GM12872 (cell line): ENCODE data around the gene HSPA13.

Source experiments
- CTCF ChIP-seq: IDR thresholded peaks from 3 replicates; pipeline ENCODE4 v1.5.1; 2011; ENCODE audit warnings: low read depth, mild to moderate bottlenecking, low read length, moderate library complexity; ENCODE audit not compliant: insufficient read depth

The HSPA13 gene

GRCh38 chr21:14388282-14388681 lies 5.3 kb upstream of the HSPA13 start:
- TF ChIP-seq CTCF = no peak

- TF ChIP-seq CTCF = no peak
Observed at GRCh38 chr21:14384453-14384852, 1.5 kb upstream of the HSPA13 start.

GRCh38 chr21:14383596-14384180 lies 742 bp upstream of the HSPA13 start:
- no peak for TF ChIP-seq CTCF

- no peak for TF ChIP-seq CTCF
Observed at GRCh38 chr21:14382486-14382834, 486 bp downstream of the HSPA13 start.

- TF ChIP-seq CTCF = no peak
Observed at GRCh38 chr21:14376854-14377253, 6.1 kb downstream of the HSPA13 start.

- no peak for TF ChIP-seq CTCF
Observed at GRCh38 chr21:14366998-14367397, 15.9 kb downstream of the HSPA13 start.

GRCh38 chr21:14361958-14362357 lies 21.0 kb downstream of the HSPA13 start:
- TF ChIP-seq CTCF = no peak

GRCh38 chr21:14358775-14359174 lies 24.2 kb downstream of the HSPA13 start:
- no peak for TF ChIP-seq CTCF
